Hindlimb muscle (tissue), 1 donor: ENCODE results near the gene TM9SF1. TPM values are rescaled to one million over a fixed set of nuclear protein-coding genes. Genes with fewer than 3 reads are reported as not detected.

Source experiments
- DNase-seq: peaks from one replicate; pipeline ENCODE4 v3.0.0-alpha.2; 2013
- polyA plus RNA-seq: library from polyadenylated mRNA; unstranded; fragments of 120-200 nt; gene quantifications from one replicate; pipeline ENCODE4 v1.2.1, GENCODE V29; 2013; ENCODE audit not compliant: insufficient read length

The TM9SF1 gene
- polyA plus RNA-seq, 1 donor = 18.6 TPM

- no peak for DNase-seq
These were observed 16.7 kb downstream of the TM9SF1 start for GRCh38 chr14:24178399-24179178.

DNA sequence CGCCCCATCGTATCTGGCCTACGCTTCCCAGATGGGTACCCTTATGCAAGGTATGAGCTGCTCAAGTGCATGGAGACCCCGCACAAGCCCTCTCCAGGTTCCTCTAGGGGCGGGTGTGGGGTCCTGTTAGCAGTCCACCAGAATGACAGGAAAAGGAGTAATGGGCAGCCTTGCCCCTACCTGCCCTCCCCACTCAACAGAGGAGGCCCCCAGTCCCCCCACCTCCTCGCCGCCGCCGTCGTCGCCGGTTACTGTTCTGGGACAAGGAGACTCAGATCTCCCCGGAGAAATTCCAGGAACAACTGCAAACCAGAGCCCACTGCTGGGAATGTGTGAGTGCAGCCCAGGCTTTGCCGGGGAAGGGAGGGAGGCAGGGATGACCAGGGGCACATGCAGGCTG lies 17.4 kb downstream of the TM9SF1 start:
- no peak for DNase-seq

DNA sequence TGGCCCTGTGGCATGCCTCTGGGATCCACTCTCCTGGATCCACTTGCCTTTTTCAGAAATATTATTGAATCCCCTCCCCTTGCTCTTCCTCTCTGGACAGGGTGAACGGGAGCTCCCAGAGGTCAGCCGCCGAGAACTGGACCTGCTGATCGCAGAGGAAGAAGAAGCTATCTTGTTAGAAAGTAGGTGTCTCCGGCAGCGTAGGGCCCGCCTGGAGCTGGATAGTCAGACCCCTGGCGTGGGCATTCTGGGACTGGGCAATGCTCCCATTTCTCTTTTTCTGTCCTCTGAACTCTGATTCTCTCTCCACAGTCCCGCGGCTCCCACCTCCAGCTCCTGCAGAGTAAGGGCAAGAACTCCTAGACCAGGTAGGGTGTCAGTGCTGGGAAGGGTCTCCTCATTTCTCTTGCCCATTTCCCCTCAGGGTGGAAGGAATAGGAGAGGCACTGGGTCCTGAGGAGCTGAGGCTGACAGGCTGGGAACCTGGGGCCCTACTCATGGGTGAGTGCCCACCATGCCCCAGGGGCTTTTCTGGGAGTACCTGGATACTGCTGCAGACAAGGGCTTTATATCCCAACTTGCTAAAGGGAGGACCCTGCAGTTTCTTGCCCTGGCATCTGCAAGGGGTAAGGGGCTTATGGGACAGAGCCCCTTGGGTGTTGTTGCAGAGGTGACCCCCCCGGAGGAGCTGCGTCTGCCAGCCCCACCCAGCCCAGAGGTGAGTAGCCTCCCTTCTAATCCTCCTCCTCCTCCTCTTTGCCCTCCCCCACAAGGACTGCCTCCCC lies 18.0 kb downstream of the TM9SF1 start:
- no peak for DNase-seq

DNA sequence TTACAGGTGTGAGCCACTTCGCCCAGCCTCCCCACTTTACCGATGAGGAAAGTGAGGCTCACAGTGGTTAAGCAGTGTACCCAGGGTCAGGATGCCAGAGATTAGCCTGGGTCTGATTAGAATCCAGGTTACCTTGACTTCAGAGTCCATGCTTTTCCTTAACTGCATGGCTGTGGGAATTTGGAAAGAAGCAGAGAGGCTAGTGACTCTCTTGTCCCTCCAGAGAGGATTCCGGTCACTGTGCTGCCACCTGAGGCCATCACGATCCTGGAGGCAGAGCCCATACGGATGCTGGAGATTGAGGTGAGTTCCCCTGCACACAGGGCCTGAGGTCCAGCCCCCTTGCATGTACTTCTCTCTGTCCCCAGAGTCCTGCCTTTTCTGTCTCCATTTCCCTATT lies 18.6 kb downstream of the TM9SF1 start:
- no peak for DNase-seq

- no peak for DNase-seq
These were observed 22.4 kb downstream of the TM9SF1 start for GRCh38 chr14:24172871-24173281.

GRCh38 chr14:24172261-24172860 lies 22.9 kb downstream of the TM9SF1 start:
- no peak for DNase-seq

- DNase-seq = peak; percentile 77
These were observed 23.6 kb downstream of the TM9SF1 start, which contains the start of gene REC8 for GRCh38 chr14:24171422-24172260. TSS of gene REC8 (plus strand) at chr14:24172080. CDS start at chr14:24172553, 473 bp downstream.

- DNase-seq = no peak
These were observed 27.6 kb downstream of the TM9SF1 start for GRCh38 chr14:24167469-24168114.

DNA sequence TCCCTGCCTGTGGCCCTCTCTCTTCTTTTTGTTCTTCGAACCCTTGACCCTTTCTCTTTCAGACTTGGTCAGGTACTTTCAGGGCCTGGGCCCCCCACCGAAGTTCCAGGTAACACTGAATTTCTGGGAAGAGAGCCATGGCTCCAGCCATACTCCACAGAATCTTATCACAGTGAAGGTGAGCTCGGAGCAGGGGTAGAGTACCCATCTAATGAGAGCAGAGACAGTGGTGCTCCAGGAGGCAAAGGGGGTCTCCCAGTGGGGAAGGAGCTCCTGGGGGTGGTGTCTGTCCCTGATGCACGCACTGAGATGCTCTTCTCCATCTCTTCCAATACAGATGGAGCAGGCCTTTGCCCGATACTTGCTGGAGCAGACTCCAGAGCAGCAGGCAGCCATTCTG lies 29.5 kb downstream of the TM9SF1 start:
- no peak for DNase-seq

- DNase-seq = no peak
These were observed 30.7 kb downstream of the TM9SF1 start for GRCh38 chr14:24164518-24164991.

DNA sequence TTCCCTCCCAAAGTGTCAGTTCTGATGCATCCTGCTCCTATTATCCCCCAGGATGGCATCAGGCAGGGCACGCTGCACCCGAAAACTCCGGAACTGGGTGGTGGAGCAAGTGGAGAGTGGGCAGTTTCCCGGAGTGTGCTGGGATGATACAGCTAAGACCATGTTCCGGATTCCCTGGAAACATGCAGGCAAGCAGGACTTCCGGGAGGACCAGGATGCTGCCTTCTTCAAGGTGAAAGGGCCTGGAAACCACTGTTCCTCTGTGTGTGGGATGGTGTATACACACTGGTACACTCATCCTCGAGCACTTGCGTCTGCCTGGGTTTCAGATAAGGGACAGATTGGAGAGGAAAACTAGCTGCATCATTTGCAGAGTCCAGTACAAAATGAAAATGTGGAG lies 33.1 kb downstream of the TM9SF1 start:
- DNase-seq = no peak

- peak; percentile 94 for DNase-seq
These were observed 34.1 kb downstream of the TM9SF1 start, which contains the start of gene IRF9 for GRCh38 chr14:24160850-24161804. TSS of gene IRF9 (plus strand) at chr14:24161265. CDS start at chr14:24162145, 880 bp downstream.

DNA sequence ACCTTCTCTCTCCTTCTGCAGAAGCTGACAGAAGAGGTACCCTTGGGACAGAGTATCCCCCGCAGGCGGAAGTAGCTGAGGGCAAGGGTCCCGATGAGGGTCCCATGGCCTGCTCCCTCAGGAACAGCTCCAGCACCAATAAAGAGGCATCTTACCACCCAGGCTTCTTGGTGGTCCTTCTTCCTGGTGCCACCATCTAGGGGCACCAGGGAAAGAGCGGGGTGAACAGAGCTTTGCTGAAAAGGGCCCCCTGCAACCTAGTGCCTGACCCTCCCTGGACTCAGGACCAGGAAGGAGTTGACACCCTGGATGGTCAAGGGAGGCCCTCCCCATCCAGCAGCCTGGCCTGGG lies 34.8 kb downstream of the TM9SF1 start:
- no peak for DNase-seq

DNA sequence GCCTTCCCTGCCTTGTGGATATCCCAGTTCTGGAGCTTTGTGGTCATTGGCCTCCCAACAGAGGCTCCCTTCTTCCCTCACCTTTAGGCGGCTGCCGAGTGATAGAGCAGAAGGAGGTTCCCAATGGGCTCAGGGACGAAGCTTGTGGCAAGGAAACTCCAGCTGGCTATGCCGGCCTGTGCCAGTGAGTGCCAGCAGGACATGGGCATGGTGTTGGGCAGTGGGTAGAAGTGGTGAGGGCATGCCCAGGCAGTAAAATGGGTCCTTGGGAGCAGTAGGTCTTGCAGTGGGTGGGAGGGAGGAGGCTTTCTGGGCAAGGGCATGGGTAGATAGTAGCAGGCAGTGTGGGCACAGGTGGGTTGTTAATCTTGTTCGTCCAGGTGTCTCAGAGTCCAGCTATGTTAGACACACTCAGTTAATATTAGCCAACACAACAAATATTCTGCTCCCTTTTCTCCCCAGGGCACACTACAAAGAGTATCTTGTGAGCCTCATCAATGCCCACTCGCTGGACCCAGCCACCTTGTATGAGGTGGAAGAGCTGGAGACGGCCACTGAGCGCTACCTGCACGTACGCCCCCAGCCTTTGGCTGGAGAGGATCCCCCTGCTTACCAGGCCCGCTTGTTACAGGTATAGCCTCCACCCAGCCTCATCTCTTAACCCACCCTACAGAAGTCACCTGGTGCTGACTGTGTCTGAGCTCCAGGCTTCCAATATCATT lies 35.3 kb downstream of the TM9SF1 start:
- no peak for DNase-seq

DNA sequence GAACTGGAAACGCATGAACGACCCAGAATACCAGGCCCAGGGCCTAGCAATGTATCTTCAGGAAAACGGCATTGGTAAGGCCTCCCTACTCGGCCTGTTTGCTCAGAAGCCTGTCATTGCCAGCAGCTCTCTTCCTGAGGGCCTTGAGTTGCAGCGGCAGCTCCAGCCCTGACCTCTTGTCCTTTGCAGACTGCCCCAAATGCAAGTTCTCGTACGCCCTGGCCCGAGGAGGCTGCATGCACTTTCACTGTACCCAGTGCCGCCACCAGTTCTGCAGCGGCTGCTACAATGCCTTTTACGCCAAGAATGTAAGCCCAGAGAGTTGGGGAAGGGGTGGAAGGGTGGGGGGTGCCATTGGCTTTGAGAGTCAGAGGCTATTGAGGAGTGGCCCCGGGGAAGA lies 37.9 kb downstream of the TM9SF1 start:
- DNase-seq = no peak

DNA sequence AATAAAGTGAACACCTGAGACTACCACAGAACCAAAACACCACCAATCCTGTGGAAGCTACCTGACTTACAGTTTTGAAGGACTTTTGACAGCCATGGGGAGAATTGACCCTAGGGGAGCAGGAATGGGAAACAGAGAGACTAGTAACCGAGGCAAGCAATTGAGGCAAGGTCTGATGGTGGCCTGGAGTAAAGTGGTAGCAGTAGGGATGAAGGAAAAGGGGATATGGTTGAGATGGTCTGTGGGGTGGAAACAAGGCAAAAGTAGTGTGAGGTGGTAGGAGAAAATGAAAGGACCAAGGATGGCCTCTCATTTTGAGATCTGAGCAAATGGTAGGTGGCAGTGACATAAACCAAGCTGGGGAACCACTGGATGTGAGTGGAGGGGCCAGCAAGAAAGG lies 38.4 kb downstream of the TM9SF1 start:
- no peak for DNase-seq

- DNase-seq = no peak
These were observed 40.1 kb downstream of the TM9SF1 start for GRCh38 chr14:24155100-24155499.

- no peak for DNase-seq
These were observed 43.7 kb downstream of the TM9SF1 start for GRCh38 chr14:24151404-24152080.

- no peak for DNase-seq
These were observed 44.2 kb downstream of the TM9SF1 start for GRCh38 chr14:24150993-24151392.
